HG03103 (cell line): ENCODE data around the gene GOLGA3.
"Not testable (repeated sequence)": the region's sequence is repeated elsewhere in the genome, so short reads cannot be mapped to it uniquely, and the experiment has no call there.

Source experiments
- ATAC-seq: cut with Tn5 transposase; IDR thresholded peaks from one replicate; pipeline ENCODE4 v1.9.1; 2021; ENCODE audit warnings: low read depth; ENCODE audit not compliant: unreplicated experiment

GOLGA3 gene

DNA sequence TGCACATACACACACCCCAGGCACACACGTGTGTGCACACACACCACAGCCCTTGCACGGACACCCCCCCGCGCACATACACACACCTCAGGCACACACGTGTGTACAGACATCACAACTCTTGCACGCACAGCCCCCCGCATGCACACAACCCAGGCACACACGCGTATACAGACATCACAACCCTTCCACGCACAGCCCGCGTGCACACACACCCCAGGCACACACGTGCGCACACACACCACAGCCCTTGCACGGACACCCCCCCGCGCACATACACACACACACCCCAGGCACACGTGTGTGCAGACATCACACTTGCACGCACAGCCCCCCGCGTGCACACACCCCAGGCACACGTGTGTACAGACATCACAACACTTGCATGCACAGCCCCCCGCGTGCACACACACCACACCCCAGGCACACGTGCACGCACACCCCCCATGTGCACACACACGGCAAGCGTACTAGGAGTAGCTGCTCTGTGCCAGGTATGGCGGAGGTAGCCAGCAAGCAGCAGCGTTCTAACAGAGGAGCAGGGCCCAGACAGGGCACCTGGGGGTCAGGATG, 48.8 kb downstream of the GOLGA3 start:
- no peak for ATAC-seq

DNA sequence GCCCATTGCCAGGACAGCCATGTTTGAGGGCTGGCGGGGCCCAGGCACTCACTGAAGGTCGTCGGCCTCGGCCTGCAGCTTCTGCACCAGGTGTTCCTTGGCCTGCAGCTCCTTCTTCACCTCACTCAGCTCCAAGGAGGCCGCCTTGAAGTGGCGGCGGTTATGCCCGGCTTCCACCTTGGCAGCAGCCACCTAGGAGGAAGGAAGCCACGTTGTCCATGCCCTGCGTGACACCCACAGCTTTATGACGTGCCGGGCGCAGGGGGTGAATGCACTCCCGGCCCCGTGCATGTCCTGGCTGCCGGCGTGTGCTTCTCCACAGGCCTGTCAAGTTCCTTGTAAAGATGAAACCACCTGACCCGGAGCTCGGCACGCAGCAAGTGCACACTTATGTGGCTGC, 51.1 kb downstream of the GOLGA3 start:
- no peak for ATAC-seq

DNA sequence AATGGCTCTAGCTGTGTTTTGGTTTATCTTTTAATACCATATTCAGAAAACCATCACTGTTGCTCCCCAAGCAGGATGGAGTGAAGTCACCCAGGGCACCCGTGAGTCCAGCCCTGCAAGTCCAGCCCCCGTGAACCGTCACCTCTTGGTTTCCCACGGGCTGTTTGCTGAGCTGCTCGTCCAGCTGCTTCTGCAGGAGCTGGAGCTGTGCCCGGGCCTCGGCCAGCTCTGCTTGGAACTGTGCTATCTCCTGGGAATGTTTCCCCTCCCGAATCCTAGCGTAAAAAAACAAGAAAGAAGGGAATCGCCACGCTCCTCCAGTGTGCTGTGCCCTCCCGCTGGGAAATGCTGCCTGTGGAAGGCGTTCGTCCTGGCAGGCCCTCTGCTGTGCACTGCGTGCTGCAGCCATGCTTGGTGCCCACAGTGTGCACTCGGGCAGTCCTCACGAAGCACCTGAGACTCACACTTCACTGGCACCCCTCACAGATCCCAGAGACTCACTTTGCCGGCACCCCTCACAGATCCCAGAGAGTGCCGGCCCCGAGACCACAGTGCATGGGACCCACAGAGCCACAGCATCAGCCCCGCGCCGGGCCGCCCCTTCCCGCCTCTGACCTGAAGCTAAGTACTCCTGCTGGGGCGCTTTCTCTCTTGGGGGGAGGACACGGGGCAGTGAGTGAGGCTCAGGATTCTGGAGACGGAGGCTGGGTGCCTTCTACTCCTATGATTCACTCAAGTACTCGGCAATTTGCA, 51.7 kb downstream of the GOLGA3 start:
- no peak for ATAC-seq

DNA sequence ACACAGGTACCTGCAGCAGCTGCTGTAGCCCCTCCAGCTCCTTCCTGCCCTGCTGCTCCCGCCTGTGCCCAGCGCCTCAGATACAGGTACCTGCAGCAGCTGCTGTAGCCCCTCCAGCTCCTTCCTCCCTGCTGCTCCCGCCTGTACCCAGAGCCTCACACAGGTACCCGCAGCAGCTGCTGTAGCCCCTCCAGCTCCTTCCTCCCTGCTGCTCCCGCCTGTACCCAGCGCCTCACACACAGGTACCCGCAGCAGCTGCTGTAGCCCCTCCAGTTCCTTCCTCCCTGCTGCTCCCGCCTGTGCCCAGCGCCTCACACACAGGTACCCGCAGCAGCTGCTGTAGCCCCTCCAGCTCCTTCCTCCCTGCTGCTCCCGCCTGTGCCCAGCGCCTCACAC, 52.4 kb downstream of the GOLGA3 start:
- ATAC-seq, result not testable (repeated sequence)

DNA sequence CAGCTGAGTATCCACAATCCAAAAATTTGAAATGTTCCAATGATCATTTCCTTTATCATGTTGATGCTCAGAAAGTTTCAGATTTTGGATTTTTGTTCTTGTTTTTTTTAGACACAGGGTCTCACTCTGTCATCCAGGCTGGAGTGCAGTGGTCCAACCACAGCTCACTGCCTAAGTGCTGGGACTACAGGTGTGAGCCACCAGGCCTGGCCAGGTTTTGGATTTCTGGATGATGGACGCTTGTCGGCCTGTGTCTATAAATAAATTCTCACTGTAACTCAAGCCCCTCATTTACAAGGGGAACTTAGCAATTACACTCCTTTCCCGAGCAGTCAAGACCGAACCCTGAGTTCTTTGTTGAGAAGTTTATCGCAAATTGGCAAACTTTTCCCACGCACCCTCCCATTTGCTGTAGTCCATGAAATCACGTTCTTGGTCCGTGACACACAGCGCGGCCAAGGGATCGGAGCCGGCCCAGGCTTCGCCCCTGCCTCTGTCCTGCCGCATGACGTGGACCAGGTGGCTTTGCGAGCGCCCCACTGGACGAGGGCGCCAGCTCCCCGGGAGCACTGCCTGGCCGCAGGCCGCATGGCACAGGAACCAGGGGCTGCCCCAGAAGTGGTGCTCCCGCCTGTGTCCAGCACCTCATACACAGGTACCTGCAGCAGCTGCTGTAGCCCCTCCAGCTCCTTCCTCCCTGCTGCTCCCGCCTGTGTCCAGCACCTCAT, 53.0 kb downstream of the GOLGA3 start:
- no peak for ATAC-seq

DNA sequence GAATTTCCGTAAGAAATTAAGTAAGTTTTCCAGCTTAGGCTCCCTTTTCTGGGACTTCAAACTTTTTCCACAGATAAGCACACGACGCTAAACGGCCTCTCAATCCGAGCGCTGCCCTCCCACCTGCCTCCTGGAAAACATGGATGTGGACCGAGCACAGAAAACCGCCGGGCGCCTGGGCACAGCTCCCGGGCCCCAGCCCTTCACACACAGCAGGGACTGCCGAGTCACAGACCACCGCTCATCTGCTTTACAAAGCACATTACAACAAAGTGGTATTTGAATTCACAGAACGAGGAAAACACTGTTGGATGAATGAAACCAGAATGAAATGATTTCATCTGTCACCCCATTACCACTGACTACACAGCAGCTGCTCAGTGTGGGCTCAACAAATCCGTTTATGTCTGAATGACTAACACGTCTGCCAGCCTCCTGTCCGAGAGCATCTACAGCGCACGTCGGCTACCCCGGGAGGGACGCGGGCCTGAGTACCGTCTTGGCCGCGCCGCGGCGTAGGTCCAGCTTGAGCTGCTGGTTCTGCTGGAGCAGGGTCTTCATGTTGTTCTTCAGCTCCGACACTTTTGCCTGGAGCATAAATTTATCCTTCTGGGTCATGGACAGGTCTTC, 53.9 kb downstream of the GOLGA3 start:
- no peak for ATAC-seq

DNA sequence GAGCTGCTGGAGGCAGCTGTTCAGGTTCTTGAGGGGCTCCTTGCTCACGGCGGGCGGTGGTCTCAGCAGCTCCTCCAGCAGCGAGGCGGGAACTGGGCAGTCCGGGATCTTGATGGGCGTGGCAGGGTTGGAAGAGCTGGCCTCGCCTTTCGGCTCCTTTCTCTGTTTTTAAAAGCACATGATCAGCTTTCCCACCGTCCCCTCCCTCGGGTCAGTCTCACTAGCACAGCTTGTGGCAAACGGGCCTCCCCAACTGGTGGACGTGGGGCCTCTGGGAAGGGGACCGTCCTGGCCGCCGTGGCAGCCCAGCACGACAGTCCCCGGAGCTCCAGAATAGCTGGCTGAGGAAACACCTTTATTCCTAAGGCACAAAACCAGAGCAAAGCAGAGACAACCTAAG, 54.5 kb downstream of the GOLGA3 start:
- ATAC-seq, result no peak

DNA sequence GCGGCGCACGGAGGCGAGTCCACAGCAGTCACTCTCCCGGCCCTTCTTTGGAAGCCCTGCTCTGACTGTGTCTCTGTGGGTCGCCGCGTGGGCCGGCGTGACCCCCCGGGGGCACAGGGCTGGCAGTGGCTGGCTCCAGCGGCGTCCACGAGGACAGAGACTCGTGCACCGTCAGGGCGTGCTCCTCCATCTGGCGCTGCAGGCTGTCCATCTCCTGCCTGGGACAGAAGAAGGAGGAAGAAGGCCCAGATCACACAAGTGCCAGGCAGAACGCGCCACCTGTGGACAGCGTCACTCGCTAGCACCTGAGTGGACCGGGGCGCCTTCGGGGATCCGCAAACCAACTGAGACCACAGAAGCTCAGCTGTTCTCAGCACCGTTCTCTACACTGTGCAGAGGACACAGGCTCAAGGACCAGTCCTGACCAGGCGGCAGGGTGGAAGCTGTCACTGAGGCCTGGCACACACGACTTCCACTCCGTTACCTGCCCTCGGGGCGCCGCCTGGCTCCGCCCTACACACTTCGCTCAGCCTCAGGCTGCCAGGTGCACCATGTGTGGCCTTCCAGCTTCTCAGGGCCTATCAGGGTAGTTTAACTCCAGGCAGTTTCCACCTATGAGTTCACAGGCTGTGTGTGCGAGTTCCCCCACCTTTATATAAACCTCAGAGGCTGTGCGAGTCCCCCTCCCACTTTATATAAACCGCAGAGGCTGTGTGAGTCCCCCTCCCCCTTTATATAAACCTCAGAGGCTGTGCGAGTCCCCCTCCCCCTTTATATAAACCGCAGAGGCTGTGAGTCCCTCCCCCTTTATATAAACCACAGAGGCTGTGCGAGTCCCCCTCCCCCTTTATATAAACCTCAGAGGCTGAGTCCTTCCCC, 55.4 kb downstream of the GOLGA3 start:
- ATAC-seq, result no peak

DNA sequence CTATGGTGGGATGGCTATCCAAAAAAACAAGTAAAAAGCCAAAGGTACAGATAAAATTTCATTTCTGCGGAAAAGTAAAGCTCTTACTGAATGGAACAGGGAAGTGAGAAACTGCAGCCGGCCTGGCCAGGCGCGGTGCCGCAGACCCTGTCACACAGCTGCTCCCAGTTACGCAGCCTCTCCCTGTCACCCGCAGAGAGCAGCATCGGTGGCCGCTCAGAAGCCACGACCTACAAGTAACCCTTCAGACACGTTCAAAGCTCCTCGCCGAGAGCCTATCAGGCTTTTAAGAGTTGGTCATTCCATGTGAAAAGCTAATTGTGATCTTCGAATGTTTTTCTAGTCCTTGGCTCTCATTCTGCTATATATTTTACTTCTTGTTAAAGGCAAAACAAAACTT, 56.1 kb downstream of the GOLGA3 start:
- ATAC-seq, result no peak

DNA sequence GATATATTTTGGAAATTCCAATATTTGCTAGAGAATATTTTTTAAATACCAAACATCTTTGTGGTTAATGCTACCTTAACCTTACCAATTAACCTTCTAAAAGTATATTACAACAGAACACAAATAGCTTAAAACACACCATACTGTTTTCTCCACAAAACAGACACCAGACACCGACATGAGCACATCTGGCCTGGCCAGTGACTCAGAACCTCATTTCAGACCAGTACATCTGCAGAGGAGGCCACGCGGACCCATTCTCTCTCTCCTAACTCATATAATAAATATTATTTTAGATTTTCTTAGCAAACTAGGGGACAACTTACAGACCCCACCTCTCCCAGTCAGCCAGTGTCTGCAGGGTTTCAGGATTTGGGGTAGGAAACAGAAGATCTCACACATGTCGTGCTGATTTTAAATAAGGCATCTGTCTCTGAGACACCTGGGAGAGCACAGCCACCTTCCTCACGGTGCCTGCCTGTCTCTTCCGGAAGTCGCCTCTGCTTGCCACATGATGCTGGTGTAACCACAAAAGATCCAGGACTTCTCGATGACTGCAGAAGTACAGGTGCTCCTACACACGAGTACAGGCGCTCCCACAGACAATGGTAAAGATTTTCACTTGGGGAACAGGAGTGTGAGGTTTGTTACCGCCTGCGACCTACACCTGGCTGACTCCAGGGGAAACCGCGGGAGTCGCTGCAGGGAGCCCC, 57.4 kb downstream of the GOLGA3 start:
- ATAC-seq, result peak; percentile 49

DNA sequence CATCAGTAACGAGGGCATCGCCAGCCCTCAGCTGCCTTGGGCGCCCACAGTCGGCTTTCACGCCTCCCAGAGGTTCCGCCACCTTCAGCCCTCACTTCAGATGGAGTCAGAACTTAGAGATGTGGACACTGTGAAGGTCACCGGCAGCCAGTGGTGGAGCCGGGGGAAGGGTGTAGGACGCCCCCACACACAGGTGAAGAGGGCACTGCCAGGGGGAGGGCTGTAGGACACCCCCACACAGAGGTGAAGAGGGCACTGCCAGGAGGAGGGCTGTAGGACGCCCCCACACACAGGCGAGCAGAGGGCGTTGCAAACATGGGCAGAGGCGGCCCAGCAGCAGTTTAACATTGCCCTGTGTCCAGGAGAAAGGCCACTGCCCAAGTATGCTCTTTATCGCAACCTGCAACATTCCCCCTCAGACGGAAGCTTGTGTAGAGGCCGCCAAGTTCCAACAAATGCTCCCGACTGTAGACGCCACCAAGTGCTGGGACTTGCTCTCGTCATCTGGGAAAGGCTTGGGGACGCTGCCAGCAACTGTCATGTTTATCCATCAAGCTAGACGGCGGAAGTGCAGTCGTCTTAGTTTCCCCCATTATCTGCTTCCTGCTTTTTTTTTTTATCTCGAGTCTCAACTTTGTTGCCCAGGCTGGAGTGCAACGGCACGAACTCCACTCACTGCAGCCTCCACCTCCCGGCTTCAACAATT, 62.1 kb downstream of the GOLGA3 start:
- ATAC-seq, result no peak

DNA sequence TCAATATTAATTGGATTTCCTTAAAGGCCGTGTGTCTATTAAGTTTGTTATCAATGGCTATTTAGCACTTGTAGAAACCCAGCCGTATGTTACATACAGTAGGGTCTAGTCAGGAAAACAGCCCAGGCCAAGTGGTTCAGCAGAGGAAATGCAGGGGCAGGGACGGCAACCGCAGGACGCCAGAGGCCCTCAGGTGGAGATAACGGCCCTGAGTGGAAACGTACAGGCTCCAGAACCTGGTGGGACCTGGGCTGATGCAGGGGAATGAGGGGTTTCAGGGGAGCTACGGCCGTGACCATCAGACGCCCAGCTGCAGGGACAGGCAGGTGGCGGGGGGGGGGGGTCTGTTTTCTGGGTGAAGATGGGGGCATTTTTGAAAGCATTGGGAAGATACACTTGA, 63.3 kb downstream of the GOLGA3 start:
- ATAC-seq, result no peak

DNA sequence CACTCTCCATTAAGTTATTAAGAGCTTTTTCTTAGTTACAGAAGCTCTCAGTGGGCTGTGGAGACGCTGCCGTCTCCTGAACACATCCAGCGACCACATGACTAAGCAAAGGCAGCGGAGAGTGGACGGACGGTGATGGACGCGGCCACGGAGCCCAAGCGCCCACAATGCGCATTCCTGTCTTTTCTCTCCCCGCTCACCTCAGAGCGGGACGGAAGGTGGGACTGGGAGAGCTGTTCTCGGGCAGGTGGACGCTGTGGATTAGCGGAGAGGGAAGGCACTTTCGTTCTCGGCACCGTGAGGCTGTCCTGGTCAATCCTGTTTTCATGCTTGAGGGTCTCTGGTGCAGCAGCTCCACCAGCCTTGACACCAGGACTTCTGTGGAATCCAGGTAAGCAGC, 64.4 kb downstream of the GOLGA3 start:
- ATAC-seq, result no peak

DNA sequence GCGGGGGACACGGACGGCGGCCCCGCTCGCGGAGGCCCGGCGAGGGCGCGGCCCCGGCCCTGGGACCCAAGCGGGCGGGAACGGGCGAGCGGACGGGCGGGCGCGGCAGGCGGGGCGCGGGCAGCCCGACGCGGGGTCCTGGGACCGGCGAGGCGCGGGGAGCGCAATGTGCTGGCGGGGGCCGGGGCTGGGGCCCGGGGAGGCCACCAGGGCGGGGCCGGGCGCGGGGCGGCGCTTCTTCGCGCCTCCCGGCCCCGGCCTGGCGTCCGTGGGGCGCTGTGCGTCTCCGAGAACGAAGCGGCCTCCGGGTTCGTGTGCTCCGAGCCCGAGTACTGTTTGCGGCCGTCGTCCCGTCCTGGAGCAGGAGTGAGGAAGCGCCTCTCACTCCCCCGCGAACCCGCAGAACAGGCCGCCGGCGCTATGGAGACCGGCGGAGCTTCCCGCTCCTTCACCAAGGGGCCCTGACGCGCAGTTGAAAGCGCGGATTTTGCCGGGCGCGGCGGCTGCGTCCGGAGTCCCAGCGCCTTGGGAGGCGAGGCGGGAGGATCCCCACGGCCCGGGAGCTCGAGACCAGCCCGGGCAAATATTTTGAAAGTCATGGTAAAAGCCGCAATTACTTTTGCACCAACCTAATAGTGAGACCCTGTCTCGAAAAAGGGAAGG, 66.6 kb downstream of the GOLGA3 start:
- ATAC-seq, result peak; percentile 64

DNA sequence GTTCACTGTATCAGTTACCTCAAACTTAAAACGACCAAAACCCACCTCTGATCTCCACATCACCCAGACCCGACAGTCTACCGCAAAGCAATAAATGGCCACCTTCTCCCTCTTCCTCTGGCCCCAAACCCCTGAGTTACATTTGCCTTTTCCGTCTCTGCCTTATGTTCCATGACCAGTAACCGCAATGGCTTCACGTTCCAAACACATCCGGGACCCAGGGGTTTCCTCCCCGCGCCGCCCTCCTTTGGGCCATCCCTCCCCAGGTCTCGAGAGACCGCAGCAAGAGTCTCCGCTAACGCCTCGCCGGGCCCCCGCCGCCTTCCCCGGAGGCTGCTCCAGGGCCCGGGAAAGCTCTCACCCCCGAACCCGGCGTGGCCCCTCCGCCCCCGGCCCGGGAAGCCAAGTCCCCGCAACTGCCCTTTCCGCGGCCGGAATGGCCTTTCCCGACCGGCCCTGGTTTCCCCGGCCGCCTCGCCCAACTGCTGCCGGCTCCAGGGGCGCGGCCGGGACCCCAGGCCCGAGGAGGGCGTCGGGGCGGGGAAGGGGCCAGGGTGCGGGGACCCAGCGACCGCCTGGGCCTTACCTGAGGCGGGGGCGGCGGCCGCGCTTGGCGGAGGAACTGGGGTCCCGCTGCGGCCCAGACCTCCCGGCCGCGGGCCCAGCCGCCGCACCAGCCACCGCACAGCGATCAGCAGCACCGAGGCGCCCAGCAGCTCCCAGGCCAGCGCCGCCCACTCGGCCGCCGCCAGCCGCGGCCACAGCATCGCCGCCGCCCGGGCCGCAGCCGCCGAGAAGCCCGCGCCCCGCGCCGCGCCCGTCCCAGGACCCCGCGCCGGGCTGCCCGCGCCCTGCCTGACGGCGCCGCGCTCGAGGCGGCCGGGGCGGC, 67.4 kb downstream of the GOLGA3 start, which contains the start of gene ANKLE2:
Gene ANKLE2, minus strand, starts transcription at position 801 of the 889 bp plus-strand sequence. Its CDS starts 34 bp downstream, at position 767.
- peak; percentile 27 for ATAC-seq

DNA sequence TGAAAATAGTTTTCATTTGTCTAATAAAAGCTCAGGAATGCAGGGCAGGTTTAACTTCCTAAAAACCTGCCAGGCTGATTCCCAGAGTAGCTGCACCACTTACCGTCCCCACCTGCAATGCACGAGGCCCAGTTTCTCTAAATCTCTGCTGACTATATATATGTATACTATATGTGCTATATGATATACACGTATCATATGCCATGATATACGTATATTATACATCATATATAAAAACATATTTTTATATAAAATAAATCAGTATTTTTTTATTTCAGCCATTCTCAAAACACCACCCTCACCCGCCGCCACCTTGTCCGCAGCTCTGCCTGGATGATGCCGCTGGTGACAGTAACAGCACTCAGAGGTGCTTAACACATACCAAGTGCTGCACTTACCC, 69.3 kb downstream of the GOLGA3 start:
- no peak for ATAC-seq

DNA sequence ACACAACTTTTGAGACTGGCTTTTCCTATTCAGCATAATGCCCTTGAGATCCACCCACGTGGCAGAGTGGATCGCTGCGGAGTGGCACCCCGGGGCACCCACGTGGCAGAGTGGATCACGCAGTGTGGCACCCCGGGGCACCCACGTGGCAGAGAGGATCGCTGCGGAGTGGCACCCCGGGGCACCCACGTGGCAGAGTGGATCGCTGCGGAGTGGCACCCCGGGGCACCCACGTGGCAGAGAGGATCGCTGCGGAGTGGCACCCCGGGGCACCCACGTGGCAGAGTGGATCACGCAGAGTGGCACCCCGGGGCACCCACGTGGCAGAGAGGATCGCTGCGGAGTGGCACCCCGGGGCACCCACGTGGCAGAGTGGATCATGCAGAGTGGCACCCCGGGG, 69.8 kb downstream of the GOLGA3 start:
- not testable (repeated sequence) for ATAC-seq
